Prostate gland (tissue), 1 donor: ENCODE measurements around the gene MAP2K3.

Experiments used
- POLR2A ChIP-seq: fragments of 450-650 bp; IDR thresholded peaks from one replicate; pipeline ENCODE4 v1.6.1; 2016; ENCODE audit warnings: antibody characterized with exemption, mild to moderate bottlenecking
- POLR2AphosphoS5 ChIP-seq: sonication (generic); formaldehyde crosslinking; IDR thresholded peaks from one replicate; pipeline ENCODE4 v1.6.1; 2017; ENCODE audit warnings: antibody characterized with exemption

DNA sequence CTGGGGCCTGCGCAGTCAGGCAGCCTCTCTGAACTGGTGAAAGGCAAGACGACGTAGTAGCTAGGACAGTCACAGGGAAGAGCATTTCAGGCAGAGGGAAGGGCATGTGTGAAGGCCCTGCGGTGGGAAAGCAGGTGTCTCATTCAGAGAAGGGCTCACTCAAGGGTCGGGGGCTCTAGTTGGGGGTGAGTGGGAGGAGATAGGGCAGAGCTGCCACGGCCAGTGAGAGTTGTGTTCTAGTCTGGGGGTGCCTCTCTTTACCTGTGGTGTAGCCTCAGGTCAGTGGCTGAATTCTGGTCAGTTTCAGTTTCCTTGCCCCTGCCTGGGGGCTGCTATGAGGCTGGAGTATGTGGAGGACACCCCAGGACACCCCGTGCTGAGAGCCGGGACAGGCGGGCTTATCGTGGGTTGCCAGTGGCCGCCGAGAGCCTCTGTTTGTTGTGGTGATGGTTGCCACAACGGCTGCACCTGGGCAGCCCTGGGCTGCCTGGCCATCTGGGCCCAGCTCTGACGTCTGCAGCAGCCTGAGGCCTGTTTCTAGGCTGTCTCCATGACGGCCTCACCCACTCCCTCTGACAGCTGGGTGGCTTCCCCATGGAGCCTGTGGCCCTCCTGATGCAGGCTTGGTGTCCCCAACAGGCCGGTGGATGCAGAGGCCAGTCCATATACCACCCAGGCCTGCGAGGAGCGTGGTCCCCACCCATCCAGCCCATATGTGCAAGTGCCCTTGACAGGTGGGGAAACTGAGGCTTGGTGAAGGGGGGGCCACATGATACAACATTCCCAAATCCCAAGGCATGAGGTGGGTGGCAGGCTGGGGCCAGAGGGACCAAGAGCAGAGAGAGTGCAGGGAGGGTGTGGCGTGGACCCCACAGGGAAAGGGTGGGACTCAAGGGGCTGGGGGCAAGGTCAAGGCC is 10.8 kb downstream of the MAP2K3 start:
- TF ChIP-seq POLR2AphosphoS5, result no peak
- TF ChIP-seq POLR2A, result no peak
